HepG2 (cell line): ENCODE measurements around the gene CPNE8. TPM values are rescaled to one million over a fixed set of nuclear protein-coding genes. Genes with fewer than 3 reads are reported as not detected.

Source experiments
- ATAC-seq: fragments of 200-7000 bp; cut with Tn5 transposase; 3 replicates; pipeline ENCODE4 v1.9.1; 2020; ENCODE audit warnings: mild to moderate bottlenecking, moderate library complexity
- BruUV-seq: library from RNA; stranded (reverse); fragments of 400-500 nt; replicated peaks from 2 replicates; lab custom pipeline; 2021; lab: Mats Ljungman, UMichigan
- CTCF ChIA-PET: fragments of 300-600 bp; formaldehyde crosslinking; extraction: SDS; loops from one replicate; lab custom pipeline; 2021; ENCODE audit warnings: low total read pairs, inconsistent platforms, low intra/inter-chr PET ratio; lab: Yijun Ruan, JAX
- POLR2A ChIA-PET: fragments of 350-600 bp; sonication (Branson Sonifier 250); formaldehyde crosslinking; loops from one replicate; lab custom pipeline; 2020; ENCODE audit warnings: antibody characterized with exemption, inconsistent platforms; lab: Yijun Ruan, JAX
- DNase-seq: peaks from one replicate; pipeline ENCODE4 v3.0.0-alpha.2; 2015; ENCODE audit warnings: low spot score
- FAIRE-seq: peaks from 3 replicates; lab custom pipeline; 2011; peaks lifted over from hg19 to GRCh38; lab: Jason Lieb, UNC
- H2AFZ ChIP-seq: one replicate; pipeline ENCODE4 v1.6.1; 2011; ENCODE audit warnings: low read length, inconsistent platforms
- H3K27ac ChIP-seq: fragments of 300-600 bp; 3 replicates; pipeline ENCODE4 v1.8.0; 2011; ENCODE audit warnings: mixed run types, mild to moderate bottlenecking, mixed read lengths, low read length, inconsistent platforms; ENCODE audit not compliant: insufficient read depth; ENCODE audit errors: extremely low read length
- H3K27me3 ChIP-seq, 2 experiments: fragments of 200-600 bp in 1 of 2; 2 replicates in 1 of 2; 3 replicates in 1 of 2; pipeline versions ENCODE4 v1.6.0 to v1.8.0; 2011; ENCODE audit warnings: low read length in 2 of 2, mild to moderate bottlenecking in 2 of 2, moderate library complexity in 2 of 2, inconsistent platforms in 1 of 2; ENCODE audit not compliant: insufficient read depth in 2 of 2, control insufficient read depth in 1 of 2
- H3K36me3 ChIP-seq, 2 experiments: fragments of 200-600 bp in 1 of 2; replicated peaks in 1 of 2; 2 replicates in 1 of 2; 3 replicates in 1 of 2; pipeline versions ENCODE4 v1.5.1 to v1.8.0; 2011; ENCODE audit warnings: low read length in 2 of 2, inconsistent platforms in 1 of 2; ENCODE audit not compliant: insufficient read depth in 2 of 2, control insufficient read depth in 1 of 2
- H3K4me1 ChIP-seq: 2 replicates; pipeline ENCODE4 v1.5.1; 2012; ENCODE audit warnings: low read length, inconsistent platforms; ENCODE audit not compliant: insufficient read depth
- H3K4me2 ChIP-seq: 2 replicates; pipeline ENCODE4 v1.6.0; 2011; ENCODE audit warnings: low read depth, low read length, inconsistent platforms
- H3K4me3 ChIP-seq, 3 experiments: fragments of 200-600 bp in 1 of 3; sonication (generic), shearing (Covaris generic) in 1 of 3; replicated peaks in 1 of 3; 2 replicates each; pipeline ENCODE4 v1.5.1; 2011 to 2016; ENCODE audit warnings: low read length in 3 of 3, inconsistent platforms in 2 of 3, low read depth in 2 of 3, mild to moderate bottlenecking in 2 of 3, control low read depth in 1 of 3, mixed read lengths in 1 of 3; ENCODE audit not compliant: insufficient read depth in 1 of 3
- H3K79me2 ChIP-seq: one replicate; pipeline ENCODE4 v1.6.1; 2011; ENCODE audit warnings: low read length, inconsistent platforms; ENCODE audit not compliant: insufficient read depth
- H3K9ac ChIP-seq: 2 replicates; pipeline ENCODE4 v1.6.0; 2011; ENCODE audit warnings: mild to moderate bottlenecking, low read depth, low read length, inconsistent platforms; ENCODE audit not compliant: insufficient read depth
- H3K9me3 ChIP-seq: 2 replicates; pipeline ENCODE4 v1.5.1; 2012; ENCODE audit warnings: mild to moderate bottlenecking, low read length
- H4K20me1 ChIP-seq: 2 replicates; pipeline ENCODE4 v1.6.0; 2011; ENCODE audit warnings: inconsistent platforms, mild to moderate bottlenecking, low read length, moderate library complexity; ENCODE audit not compliant: insufficient read depth
- ELF3 ChIP-seq: IDR thresholded peaks from 2 replicates; pipeline ENCODE4 v1.6.1; 2016; ENCODE audit warnings: missing genetic modification reagents, missing compliant biosample characterization
- HDAC2 ChIP-seq: sonication (generic); formaldehyde crosslinking; IDR thresholded peaks from 2 replicates; pipeline ENCODE4 v1.4.0; 2020; ENCODE audit warnings: missing genetic modification reagents
- HOXA9 ChIP-seq: sonication (generic); formaldehyde crosslinking; IDR thresholded peaks from 2 replicates; pipeline ENCODE4 v1.8.1; 2022; ENCODE audit warnings: missing genetic modification reagents, mild to moderate bottlenecking, moderate library complexity, borderline replicate concordance
- KMT2B ChIP-seq: IDR thresholded peaks from 2 replicates; pipeline ENCODE4 v1.6.1; 2016; ENCODE audit warnings: missing genetic modification reagents, missing compliant biosample characterization
- REST ChIP-seq, 2 experiments: IDR thresholded peaks; 2 replicates each; pipeline ENCODE4 v1.6.1; 2011 to 2012; ENCODE audit warnings: low read length in 2 of 2, borderline replicate concordance in 1 of 2, low read depth in 1 of 2, mild to moderate bottlenecking in 1 of 2, moderate library complexity in 1 of 2
- SNAPC2 ChIP-seq: sonication (generic); formaldehyde crosslinking; IDR thresholded peaks from 2 replicates; pipeline ENCODE4 v1.8.1; 2022; ENCODE audit warnings: mild to moderate bottlenecking, missing genetic modification reagents
- TAF1 ChIP-seq: sonication (generic); formaldehyde crosslinking; IDR thresholded peaks from 2 replicates; pipeline ENCODE4 v1.4.0; 2020; ENCODE audit warnings: missing genetic modification reagents
- ZNF678 ChIP-seq: sonication (generic); formaldehyde crosslinking; IDR thresholded peaks from 2 replicates; pipeline ENCODE4 v1.4.0; 2020; ENCODE audit warnings: mild to moderate bottlenecking, missing genetic modification reagents
- ZSCAN31 ChIP-seq: sonication (generic); formaldehyde crosslinking; IDR thresholded peaks from 2 replicates; pipeline ENCODE4 v1.5.0; 2020; ENCODE audit warnings: low read depth, mild to moderate bottlenecking, missing genetic modification reagents
- WGBS: methylation state at CpG from one replicate; pipeline ENCODE4 v1.1.6; 2017; ENCODE audit warnings: low lambda C conversion rate; 5-methylcytosine and 5-hydroxymethylcytosine counted together
- in situ Hi-C: cut with HindIII; loops from 2 replicates; pipeline ENCODE4 v1.10.0; 2017; ENCODE audit warnings: low pct_unique_long_range_greater_than_20kb; ENCODE audit not compliant: extremely low pct_ligation_motif_present
- intact Hi-C: fragments of 100-400 bp; cut with micrococcal nuclease; formaldehyde crosslinking; loops from one replicate; pipeline ENCODE4 v1.10.0; 2022; ENCODE audit not compliant: unreplicated experiment
- polyA plus RNA-seq, 8 experiments: library from polyadenylated mRNA; depleted of rRNA in 3 of 8; stranded (reverse) in 7 of 8; unstranded in 1 of 8; fragments of >200 nt; fragmentation: Illumina TruSeq in 4 of 8; extraction: Trizol in 4 of 8; gene quantifications; 2 replicates each; pipeline versions ENCODE4 v1.2.1 to v1.2.3, GENCODE V29; 2011 to 2016; ENCODE audit warnings: low read depth in 4 of 8, missing spikeins in 1 of 8, mixed read lengths in 1 of 8; ENCODE audit not compliant: insufficient read depth in 1 of 8
- total RNA-seq, 5 experiments: library from RNA; depleted of rRNA; stranded (reverse); fragments of >200 nt; fragmentation: Illumina TruSeq; extraction: Trizol; gene quantifications; 2 replicates each; pipeline ENCODE4 v1.2.3, GENCODE V29; 2016; ENCODE audit warnings: low read depth in 1 of 5
- TF ChIP-seq, protein P1 (sequence below): sonication (generic); formaldehyde crosslinking; IDR thresholded peaks from 2 replicates; pipeline ENCODE4 v1.5.0; 2020; ENCODE audit warnings: mild to moderate bottlenecking, missing genetic modification reagents, moderate library complexity

Gene CPNE8
- total and polyA plus RNA-seq, 2 of the 13 experiments (the other 11 are each of a cell fraction or from before 2014, with no cell fraction given), result 2.4 to 2.7 TPM

- no peak for TF ChIP-seq KMT2B (CRISPR knock-in tag)
- no peak for TF ChIP-seq SNAPC2
- TF ChIP-seq ZSCAN31 (CRISPR knock-in tag), result no peak
- no peak for TF ChIP-seq ELF3
- TF ChIP-seq REST (IDR thresholded peaks at IDR 0.05; ENCODE audit: borderline replicate concordance in 1 of 2, low read depth in 1 of 2, low read length in 2 of 2), result no peak
- TF ChIP-seq, all 625 proteins: peak for 0
These were observed 6.7 kb upstream of the CPNE8 start (continued) for GRCh38 chr12:38912116-38912515.

DNA sequence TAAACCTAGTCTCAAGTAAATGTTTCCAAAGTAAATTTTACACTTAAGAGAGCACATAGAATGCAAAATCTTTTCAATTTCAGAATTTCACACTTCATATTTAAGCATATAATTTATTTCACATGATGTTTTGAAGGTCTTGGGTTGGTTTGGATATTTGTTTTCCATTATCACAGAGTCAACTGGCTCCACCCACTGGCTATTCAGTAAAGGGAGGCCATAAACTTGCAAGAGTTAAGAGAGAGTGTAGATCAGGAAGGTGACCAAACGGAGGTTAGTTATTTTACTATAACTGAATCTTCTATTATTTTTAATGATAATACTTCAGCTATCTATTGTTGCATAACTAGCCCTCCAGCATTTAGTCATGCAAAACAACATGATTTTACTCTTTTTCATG is 6.2 kb upstream of the CPNE8 start:
- Histone ChIP-seq H3K4me1 (0 out of 2 replicates have a peak, but pooled peaks cover 7% of the 10 kb centered on the region), H3K27me3 (no peaks in the 10 kb centered on the region), H3K9ac (no peak overlapping the region), H3K4me2 (no peak overlapping the region), H3K36me3 (no peaks in the 10 kb centered on the region), H2AFZ (no peak overlapping the region), H3K4me3 (no peak overlapping the region), H3K27ac (no peak overlapping the region), H3K79me2 (no peaks in the 10 kb centered on the region), H3K9me3 (no peaks in the 10 kb centered on the region), H4K20me1 (no peaks in the 10 kb centered on the region)
- intact Hi-C loops, result loop anchor here (2.0 kb wide), 1 partner anchor 247 kb away; no protein-coding TSS in a partner anchor
- no peak for ATAC-seq
- BruUV-seq, result no TSS peak
- 0% methylated on average over 1 of the region's 1 CpG for WGBS
- no peak for FAIRE-seq
- TF ChIP-seq, protein P1, sequence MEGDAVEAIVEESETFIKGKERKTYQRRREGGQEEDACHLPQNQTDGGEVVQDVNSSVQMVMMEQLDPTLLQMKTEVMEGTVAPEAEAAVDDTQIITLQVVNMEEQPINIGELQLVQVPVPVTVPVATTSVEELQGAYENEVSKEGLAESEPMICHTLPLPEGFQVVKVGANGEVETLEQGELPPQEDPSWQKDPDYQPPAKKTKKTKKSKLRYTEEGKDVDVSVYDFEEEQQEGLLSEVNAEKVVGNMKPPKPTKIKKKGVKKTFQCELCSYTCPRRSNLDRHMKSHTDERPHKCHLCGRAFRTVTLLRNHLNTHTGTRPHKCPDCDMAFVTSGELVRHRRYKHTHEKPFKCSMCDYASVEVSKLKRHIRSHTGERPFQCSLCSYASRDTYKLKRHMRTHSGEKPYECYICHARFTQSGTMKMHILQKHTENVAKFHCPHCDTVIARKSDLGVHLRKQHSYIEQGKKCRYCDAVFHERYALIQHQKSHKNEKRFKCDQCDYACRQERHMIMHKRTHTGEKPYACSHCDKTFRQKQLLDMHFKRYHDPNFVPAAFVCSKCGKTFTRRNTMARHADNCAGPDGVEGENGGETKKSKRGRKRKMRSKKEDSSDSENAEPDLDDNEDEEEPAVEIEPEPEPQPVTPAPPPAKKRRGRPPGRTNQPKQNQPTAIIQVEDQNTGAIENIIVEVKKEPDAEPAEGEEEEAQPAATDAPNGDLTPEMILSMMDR, result 0 out of 2 replicates have a peak, but pooled peaks have one; percentile 10
- TF ChIP-seq ZNF678 (CRISPR knock-in tag) (no peak), HDAC2 (CRISPR knock-in tag) (no peak), TAF1 (CRISPR knock-in tag) (no peak), HOXA9 (CRISPR knock-in tag) (no peak)
- no peak for DNase-seq
- POLR2A ChIA-PET, result no interaction called here
- in situ Hi-C loops, result loop anchor here (25.0 kb wide), 2 partner anchors 574 to 774 kb away; no protein-coding TSS in a partner anchor
- CTCF ChIA-PET, result no interaction called here
